HG03064 (cell line): Measurements from ENCODE around the gene UQCRFS1.
"Not testable (repeated sequence)": the region's sequence is repeated elsewhere in the genome, so short reads cannot be mapped to it uniquely, and the experiment has no call there.

Experiments
- ATAC-seq: cut with Tn5 transposase; IDR thresholded peaks from one replicate; pipeline ENCODE4 v1.9.1; 2021; ENCODE audit warnings: low read depth; ENCODE audit not compliant: unreplicated experiment

UQCRFS1 gene

DNA sequence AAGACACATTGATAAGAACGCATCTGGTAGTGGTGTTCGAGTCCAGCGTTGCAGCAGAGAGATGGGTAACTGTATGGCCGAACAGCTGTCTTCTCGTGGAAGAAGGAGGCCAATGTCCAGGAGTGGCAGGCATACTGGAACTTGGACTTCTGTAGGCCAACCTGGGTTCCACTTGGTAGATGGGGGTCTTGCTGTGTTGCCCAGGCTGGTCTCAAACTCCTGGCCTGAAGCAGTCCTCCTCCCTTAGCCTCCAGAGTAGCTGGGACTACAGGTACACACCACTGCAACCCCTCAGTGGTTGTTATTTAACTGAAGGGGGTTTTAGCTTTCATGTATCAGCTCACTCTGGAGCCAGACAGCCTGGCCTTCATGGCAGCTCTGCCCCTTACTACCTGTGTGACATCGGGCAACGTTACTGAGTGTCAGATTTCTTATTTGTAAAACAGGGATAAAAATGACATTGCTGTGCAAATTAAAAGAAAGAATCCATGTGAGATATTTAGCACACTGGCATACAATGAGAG is 2.4 kb upstream of the UQCRFS1 start:
- no peak for ATAC-seq

- no peak for ATAC-seq
Measured at GRCh38 chr19:29214411-29214810, 1.5 kb upstream of the UQCRFS1 start.

DNA sequence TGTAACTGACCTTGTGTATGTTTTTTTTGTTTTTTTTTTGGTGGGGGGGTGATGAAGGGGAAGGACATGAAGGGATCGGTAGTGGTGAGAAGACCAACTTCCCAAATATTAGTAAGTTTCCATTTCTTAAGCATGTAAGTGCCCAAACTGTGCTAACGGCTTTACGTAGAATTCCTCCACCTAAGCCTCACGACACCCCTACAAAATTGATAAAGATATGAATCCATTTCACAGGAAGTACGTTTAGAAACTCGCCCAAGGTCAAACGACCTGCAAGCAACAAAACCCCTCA is 649 bp downstream of the UQCRFS1 start:
- no peak for ATAC-seq

DNA sequence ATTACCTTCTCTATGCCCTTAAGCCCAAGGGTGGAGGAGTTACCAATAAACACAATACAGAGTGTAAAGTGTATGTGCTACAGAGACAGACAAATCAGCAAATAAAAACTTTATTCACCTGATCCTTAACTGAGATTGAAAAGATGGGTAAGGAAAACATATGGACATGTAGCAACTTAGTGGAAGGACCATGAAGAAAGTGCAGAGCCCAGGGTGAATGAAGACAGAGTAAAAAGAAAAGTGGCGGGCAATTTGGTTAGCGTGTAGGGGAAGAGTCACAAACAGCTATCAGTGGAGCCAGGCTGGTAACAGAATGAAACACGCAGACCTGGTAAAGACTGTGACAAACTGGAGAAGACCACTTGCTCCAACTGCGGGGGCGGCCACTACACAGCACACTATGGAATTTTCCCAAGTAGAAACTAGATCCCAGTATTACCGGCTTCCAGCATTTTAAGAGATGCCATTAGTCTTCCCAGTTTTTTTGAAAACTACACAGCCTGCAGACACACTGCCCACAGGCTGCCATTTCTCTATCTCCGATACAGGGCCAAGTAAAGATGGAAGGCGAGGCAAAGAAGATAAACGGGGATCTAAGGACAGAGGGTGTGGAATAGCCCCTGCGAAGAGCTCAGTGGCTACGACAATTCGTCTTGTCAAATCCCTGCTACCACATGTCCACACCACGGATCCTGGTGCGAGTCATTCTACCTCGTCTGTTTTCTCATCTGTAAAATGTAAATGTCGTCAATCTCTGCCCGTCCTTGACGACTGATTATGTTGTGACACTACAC is 1.2 kb downstream of the UQCRFS1 start:
- no peak for ATAC-seq

DNA sequence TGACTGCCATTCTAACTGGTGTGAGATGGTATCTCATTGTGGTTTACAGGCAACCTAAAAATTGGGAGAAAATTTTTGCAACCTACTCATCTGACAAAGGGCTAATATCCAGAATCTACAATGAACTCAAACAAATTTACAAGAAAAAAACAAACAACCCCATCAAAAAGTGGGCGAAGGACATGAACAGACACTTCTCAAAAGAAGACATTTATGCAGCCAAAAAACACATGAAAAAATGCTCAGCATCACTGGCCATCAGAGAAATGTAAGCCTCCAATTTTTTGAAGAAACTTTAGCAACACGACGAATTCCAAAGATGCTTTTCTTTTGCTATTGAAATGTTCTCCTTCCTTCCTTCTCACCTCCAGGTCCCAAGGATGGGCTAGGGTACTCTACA is 1.9 kb downstream of the UQCRFS1 start:
- ATAC-seq = not testable (repeated sequence)

GRCh38 chr19:29210502-29210901 is 2.4 kb downstream of the UQCRFS1 start:
- not testable (repeated sequence) for ATAC-seq

DNA sequence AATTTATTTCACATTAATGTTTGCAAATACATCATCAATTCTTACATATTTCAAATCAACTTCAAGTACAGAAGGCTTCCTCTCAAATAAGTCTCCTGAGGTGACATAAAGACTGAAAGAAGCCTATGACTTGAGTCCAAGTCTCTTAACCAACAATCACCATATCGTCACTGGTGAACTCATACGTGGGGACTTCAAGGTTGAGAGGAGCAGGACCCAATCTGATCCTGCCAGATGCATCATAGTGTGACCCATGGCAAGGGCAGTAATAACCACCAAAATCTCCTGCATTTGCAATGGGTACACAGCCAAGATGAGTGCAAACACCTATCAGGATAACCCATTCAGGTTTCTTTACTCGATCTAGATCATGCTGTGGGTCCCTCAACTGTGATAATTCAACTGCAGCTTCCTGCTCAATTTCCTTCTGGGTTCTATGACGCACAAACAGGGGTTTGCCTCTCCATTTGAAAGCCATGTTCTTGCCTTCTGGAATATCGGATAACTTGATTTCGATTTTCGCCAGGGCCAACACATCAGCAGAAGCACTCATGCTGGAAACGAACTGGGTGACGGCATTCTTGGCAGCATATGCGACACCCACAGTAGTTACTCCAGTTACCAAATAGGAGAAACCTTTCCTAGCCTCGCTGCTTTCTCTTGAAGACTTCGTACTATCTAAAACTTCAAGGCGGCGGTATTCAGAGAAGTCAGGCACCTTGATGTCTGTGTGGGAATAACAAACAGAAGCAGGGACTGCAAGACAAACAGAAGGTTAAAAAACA is 5.4 kb downstream of the UQCRFS1 start:
- ATAC-seq = not testable (repeated sequence)

DNA sequence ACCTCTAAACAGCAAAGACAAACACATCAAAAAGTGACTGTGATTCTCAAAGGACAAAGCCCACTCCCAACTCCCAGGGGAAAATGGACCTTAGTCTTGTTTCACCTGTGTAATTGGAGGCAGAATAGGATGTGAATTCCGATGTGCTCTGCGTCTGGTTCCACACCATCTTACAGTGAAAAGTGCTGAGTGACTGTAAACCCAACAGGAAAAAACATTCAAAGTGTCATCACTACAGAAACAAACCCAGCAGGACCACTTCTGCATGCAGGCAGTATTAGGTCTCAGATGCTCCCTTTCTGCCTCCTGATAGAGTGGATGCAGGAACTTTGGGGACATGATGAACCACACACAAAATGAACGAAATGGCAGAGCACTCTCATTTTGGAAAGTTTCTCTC is 6.5 kb downstream of the UQCRFS1 start:
- no peak for ATAC-seq

DNA sequence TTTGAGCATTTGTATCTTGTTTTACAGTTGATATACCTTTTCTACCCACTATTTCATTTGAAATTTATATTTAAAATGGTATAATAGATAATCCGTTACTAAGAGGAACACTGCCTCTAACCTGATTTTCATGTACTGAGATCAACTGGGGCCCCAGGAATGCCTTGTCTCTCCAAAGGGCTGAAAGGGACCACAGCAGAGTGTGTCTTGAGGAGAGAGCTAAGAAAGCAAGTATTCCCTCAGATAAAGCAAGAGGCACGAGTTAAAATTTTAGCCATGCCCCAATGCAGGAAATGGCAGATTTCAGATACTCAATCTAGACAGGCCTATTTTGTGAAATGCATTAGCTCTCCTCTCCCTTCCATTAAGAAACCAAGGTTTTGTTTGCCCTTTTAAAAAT is 10.7 kb downstream of the UQCRFS1 start:
- ATAC-seq = no peak

DNA sequence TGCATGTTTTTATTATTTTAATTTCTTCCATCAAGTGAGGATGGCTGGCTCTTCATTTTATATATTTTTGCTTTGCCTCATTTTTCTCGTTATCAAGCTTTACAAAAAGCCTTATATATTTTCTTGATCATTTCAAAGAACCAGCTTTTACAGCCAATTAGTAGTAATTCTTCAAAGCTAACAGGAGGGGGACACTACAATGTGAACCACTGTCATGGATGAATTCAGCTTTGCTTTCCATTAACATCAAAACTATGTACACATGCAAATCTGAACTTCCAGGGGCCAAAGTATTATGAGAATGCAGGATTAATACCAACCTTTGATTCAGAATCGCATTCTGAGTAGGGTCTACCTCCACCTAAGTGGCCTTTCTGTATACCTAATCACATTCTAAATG is 11.1 kb downstream of the UQCRFS1 start:
- no peak for ATAC-seq

- ATAC-seq = no peak
Measured at GRCh38 chr19:29194658-29195057, 18.3 kb downstream of the UQCRFS1 start.

DNA sequence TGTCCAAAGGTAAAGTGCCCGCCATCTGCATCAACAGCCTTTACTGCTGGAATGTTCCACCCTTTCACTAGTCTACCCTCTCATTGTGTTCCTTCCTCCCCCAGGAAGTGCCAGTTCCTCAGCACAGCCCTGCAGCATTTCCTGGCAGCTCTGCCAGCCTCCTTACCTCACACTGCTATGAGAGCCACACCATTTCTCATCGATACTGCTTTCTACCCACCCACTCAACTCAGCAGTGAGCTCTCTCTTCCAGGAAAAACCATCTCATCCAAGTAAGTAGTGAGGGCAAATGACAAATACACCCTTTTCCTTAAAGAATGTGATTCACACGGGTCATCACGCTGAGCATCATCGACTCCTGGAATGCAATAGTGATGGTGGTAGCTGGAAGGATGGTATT is 19.8 kb downstream of the UQCRFS1 start:
- no peak for ATAC-seq

DNA sequence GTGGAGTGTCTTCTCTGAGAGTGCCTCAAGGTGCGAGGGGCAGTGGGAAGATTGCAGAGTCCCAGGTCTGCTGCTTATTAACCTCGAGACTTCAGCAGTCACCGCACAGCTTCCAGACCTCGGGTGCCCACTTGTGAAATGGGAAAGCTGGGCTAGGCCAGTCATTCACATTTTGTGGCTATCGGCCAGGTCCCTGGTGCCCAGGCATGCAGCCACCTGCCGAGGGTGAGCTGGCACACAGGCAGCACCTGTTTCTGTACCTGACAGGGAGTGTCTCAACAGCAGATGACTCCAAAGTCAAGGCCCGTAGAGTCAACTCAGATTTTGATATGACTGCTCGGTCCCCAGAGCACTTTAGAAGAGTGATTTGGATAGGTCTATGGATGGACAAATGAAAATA is 21.9 kb downstream of the UQCRFS1 start:
- ATAC-seq = no peak

- no peak for ATAC-seq
Measured at GRCh38 chr19:29189033-29189360, 24.0 kb downstream of the UQCRFS1 start.

- ATAC-seq = no peak
Measured at GRCh38 chr19:29188289-29189032, 24.5 kb downstream of the UQCRFS1 start.

DNA sequence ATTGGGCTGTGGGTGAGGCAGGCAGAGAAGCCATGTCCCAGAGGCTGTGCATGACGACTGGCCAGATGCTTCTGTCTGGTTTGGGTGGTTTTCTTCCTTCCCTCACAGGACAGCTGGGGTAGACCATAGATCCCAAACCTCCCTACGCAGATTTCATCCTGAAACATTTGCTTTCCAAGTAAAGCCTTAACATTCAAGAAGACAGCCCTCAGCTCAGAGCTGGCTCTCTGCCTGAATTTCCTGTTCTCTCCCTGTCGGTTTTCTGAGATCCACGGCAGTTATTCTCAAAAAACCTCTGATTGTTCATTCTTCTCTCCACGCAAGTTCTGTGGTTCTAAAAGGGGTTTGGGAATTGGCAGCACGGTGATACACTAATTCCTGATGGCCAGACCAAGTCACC is 25.3 kb downstream of the UQCRFS1 start:
- ATAC-seq = no peak

- no peak for ATAC-seq
Measured at GRCh38 chr19:29185427-29185826, 27.5 kb downstream of the UQCRFS1 start.

GRCh38 chr19:29176981-29177754 is 35.8 kb downstream of the UQCRFS1 start:
- ATAC-seq = no peak

GRCh38 chr19:29173896-29174295 is 39.1 kb downstream of the UQCRFS1 start:
- ATAC-seq = no peak

- ATAC-seq = no peak
Measured at GRCh38 chr19:29172302-29172701, 40.6 kb downstream of the UQCRFS1 start.

- ATAC-seq = no peak
Measured at GRCh38 chr19:29171525-29171924, 41.4 kb downstream of the UQCRFS1 start.
